ENCODE data around the gene NVL. TPM values are rescaled to one million over a fixed set of nuclear protein-coding genes. Genes with fewer than 3 reads are reported as not detected.

NVL gene
- total RNA-seq, 1 donor from 2014 or later: 30.4 TPM

GRCh38 chr1:224182057-224182865, 147.7 kb downstream of the NVL start:
- no peak for DNase-seq (ENCODE audit: low spot score)
- no peak for ATAC-seq
- intact Hi-C loops (cut with DNase I): no loop called here

- intact Hi-C loops (cut with DNase I): no loop called here
- DNase-seq (ENCODE audit: low spot score) (no peak), ATAC-seq (no peak)
Observed at GRCh38 chr1:224181453-224181810, 148.5 kb downstream of the NVL start.

- intact Hi-C loops (cut with DNase I): no loop called here
- ATAC-seq (no peak), DNase-seq (ENCODE audit: low spot score) (no peak)
Observed at GRCh38 chr1:224180783-224181452, 149.1 kb downstream of the NVL start.

GRCh38 chr1:224178894-224179293, 151.1 kb downstream of the NVL start:
- no peak for ATAC-seq
- no peak for DNase-seq (ENCODE audit: low spot score)
- intact Hi-C loops (cut with DNase I): no loop called here

GRCh38 chr1:224177356-224177999, 152.5 kb downstream of the NVL start:
- DNase-seq (ENCODE audit: low spot score) (no peak), ATAC-seq (no peak)
- intact Hi-C loops (cut with DNase I): no loop called here

Small RNA genes within 50 kb of the gene (microRNA-seq; reads per million reads assigned to microRNA genes)
- gene MIR320B2: 1.4 reads per million

Other genes starting within 250 kb of the NVL start
- gene FBXO28, start 216.1 kb downstream of the NVL start, total RNA-seq: 29.7 TPM
- gene DEGS1, start 146.9 kb downstream of the NVL start, total RNA-seq: 46.0 TPM
- gene CNIH4, start 26.7 kb upstream of the NVL start, total RNA-seq: 51.3 TPM
- gene WDR26, start 104.6 kb upstream of the NVL start, total RNA-seq: 82.4 TPM

Measured in sciatic nerve (tissue), 2 donors.